ENCODE results near the gene TMEM132C. TPM values are rescaled to one million over a fixed set of nuclear protein-coding genes. Genes with fewer than 3 reads are reported as not detected.
A peak's percentile ranks its signal among the peaks of the same experiment; 100 is the strongest.

TMEM132C gene
- total RNA-seq, result under 1 TPM; 0.50 to 0.61 TPM
- polyA plus RNA-seq (ENCODE audit: insufficient read length in 6 of 6), result 10 to 100 TPM; 31.5 to 36.6 (median 33.8) TPM
- long read RNA-seq, donor 1, full-length matches to known transcripts, result 3 of 3 reads
- long read RNA-seq, donor 1, partial matches to known transcripts, result 0 of 3 reads
- long read RNA-seq, donor 1, other reads (novel, unspliced or antisense), result 0 of 3 reads
- long read RNA-seq, donor 2, full-length matches to known transcripts, result 4 of 44 reads
- long read RNA-seq, donor 2, partial matches to known transcripts, result 40 of 44 reads
- long read RNA-seq, donor 2, other reads (novel, unspliced or antisense), result 0 of 44 reads
- long read RNA-seq, donor 3, full-length matches to known transcripts, result 4 of 4 reads
- long read RNA-seq, donor 3, partial matches to known transcripts, result 0 of 4 reads
- long read RNA-seq, donor 3, other reads (novel, unspliced or antisense), result 0 of 4 reads
- long read RNA-seq, donor 4, result 0 reads
- long read RNA-seq, donor 5, full-length matches to known transcripts, result 2 of 7 reads
- long read RNA-seq, donor 5, partial matches to known transcripts, result 5 of 7 reads
- long read RNA-seq, donor 5, other reads (novel, unspliced or antisense), result 0 of 7 reads
- long read RNA-seq, donor 6, full-length matches to known transcripts, result 4 of 4 reads
- long read RNA-seq, donor 6, partial matches to known transcripts, result 0 of 4 reads
- long read RNA-seq, donor 6, other reads (novel, unspliced or antisense), result 0 of 4 reads
- long read RNA-seq, donor 7, full-length matches to known transcripts, result 1 of 1 reads
- long read RNA-seq, donor 7, partial matches to known transcripts, result 0 of 1 reads
- long read RNA-seq, donor 7, other reads (novel, unspliced or antisense), result 0 of 1 reads
- long read RNA-seq, donor 8, full-length matches to known transcripts, result 2 of 2 reads
- long read RNA-seq, donor 8, partial matches to known transcripts, result 0 of 2 reads
- long read RNA-seq, donor 8, other reads (novel, unspliced or antisense), result 0 of 2 reads
- long read RNA-seq, donor 9, result 0 reads
- long read RNA-seq, donor 10, result 0 reads
- long read RNA-seq, donor 11, full-length matches to known transcripts, result 1 of 1 reads
- long read RNA-seq, donor 11, partial matches to known transcripts, result 0 of 1 reads
- long read RNA-seq, donor 11, other reads (novel, unspliced or antisense), result 0 of 1 reads
- long read RNA-seq, donor 12, full-length matches to known transcripts, result 4 of 11 reads
- long read RNA-seq, donor 12, partial matches to known transcripts, result 7 of 11 reads
- long read RNA-seq, donor 12, other reads (novel, unspliced or antisense), result 0 of 11 reads

DNA sequence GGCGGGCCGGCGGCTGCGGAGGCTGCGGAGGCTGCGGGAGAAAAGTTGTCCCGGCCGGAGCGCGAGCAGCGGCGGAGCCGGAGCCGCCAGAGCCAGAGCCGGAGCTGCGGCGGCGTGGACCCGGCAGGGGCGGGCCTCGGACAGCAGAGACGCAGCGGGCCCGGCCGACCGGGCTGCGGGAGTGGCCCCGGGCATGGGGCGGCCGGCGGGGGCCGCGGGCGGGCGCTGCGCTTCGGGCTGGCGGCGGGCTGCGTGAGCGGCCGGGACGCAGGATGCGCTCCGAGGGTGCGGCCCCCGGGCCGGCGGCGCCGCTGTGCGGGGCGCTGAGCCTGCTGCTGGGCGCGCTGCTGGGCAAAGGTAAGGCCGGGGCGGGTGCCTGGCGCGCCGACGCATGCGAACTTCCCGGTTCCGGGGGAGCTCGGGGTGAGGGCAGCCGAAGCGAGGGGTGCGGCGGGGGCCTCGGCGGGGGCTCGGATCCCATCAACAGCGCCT, at the start of gene TMEM132C:
Gene TMEM132C, plus strand, starts transcription at position 40 of the 492 bp plus-strand sequence. Its CDS starts 233 bp downstream, at position 273.
- no peak for ATAC-seq

GRCh38 chr12:128224226-128224625, 42.7 kb upstream of the TMEM132C start:
- ATAC-seq (no peak), DNase-seq (no peak)
- TF ChIP-seq CTCF (IDR thresholded peaks at IDR 0.05), result no peak
- H3K27me3 ChIP-seq, result no peaks in the 10 kb centered on the region
- H3K4me3 ChIP-seq, result no peak overlapping the region
- H3K9me3 ChIP-seq, result no peaks in the 10 kb centered on the region
- no peaks in the 10 kb centered on the region for H3K36me3 ChIP-seq
- intact Hi-C loops (cut with DNase I), result no loop called here
- no peak overlapping the region for H3K27ac ChIP-seq
- no peaks in the 10 kb centered on the region for H3K4me1 ChIP-seq

More for the DNA sequence above, at the start of gene TMEM132C:
- intact Hi-C loops (cut with DNase I), result loop anchor here in 1 of 2 donors (10.0 kb wide), 1 partner anchor 118 kb away; no protein-coding TSS in a partner anchor
- H3K4me3 ChIP-seq, result peak within 1 kb of the TSS in 1 of 2 donors; percentile 9
- H3K9me3 ChIP-seq, result no peaks in the 10 kb centered on the region
- peaks cover 34 to 86% of the 10 kb centered on the region in 2 donors for H3K27me3 ChIP-seq
- DNase-seq, result peak in 1 of 4 donors; percentile 67
- peaks cover 0 to 12% of the 10 kb centered on the region in 2 donors for H3K4me1 ChIP-seq
- H3K27ac ChIP-seq, result no peak within 1 kb of the TSS
- TF ChIP-seq CTCF (IDR thresholded peaks at IDR 0.05), result no peak
- no peaks in the 10 kb centered on the region for H3K36me3 ChIP-seq

GRCh38 chr12:128228581-128228980, 38.4 kb upstream of the TMEM132C start:
- no peaks in the 10 kb centered on the region for H3K36me3 ChIP-seq
- TF ChIP-seq CTCF (IDR thresholded peaks at IDR 0.05), result no peak
- no peak overlapping the region for H3K27ac ChIP-seq
- H3K9me3 ChIP-seq, result no peaks in the 10 kb centered on the region
- ATAC-seq (no peak), DNase-seq (no peak)
- H3K4me3 ChIP-seq, result no peak overlapping the region
- H3K27me3 ChIP-seq, result no peaks in the 10 kb centered on the region
- intact Hi-C loops (cut with DNase I), result no loop called here
- H3K4me1 ChIP-seq, result no peaks in the 10 kb centered on the region

GRCh38 chr12:128235635-128236417, 31.1 kb upstream of the TMEM132C start:
- H3K4me1 ChIP-seq, result no peaks in the 10 kb centered on the region
- DNase-seq (no peak), ATAC-seq (no peak)
- TF ChIP-seq CTCF (IDR thresholded peaks at IDR 0.05), result no peak
- peaks cover 0 to 7% of the 10 kb centered on the region in 2 donors for H3K9me3 ChIP-seq
- H3K27ac ChIP-seq, result no peak overlapping the region
- no peaks in the 10 kb centered on the region for H3K36me3 ChIP-seq
- intact Hi-C loops (cut with DNase I), result no loop called here
- no peak overlapping the region for H3K4me3 ChIP-seq
- no peaks in the 10 kb centered on the region for H3K27me3 ChIP-seq
